Measurements from ENCODE around the gene SULT1B1.

The SULT1B1 gene

DNA sequence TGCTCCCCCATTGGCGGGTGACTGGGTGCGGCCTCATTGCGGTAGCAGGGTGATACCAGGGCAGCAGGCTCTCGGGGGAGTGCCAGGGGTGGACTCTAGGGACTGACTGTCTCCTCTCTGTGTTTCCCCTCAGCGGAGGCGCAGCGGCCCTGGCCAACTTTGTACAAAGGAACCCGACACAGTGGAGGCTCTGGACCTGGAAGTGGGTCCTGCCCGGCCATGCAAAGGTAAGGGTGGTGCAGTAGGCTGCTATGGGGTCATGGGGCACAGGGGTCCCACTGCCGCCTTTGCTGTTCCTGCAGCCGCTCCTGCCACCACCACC lies 16.3 kb downstream of the SULT1B1 start:
- H3K18ac ChIP-seq (ENCODE audit: low read length) = peak overlapping the region; percentile 71
- peak overlapping the region; percentile 23 for H3K4ac ChIP-seq (ENCODE audit: low read length)
- no peak overlapping the region for H4K8ac ChIP-seq (ENCODE audit: low read depth, low read length)
- no peak overlapping the region for H2AFZ ChIP-seq (ENCODE audit: low read length)
- no peak overlapping the region for H3K4me2 ChIP-seq (ENCODE audit: insufficient read depth, low read length, poor library complexity, severe bottlenecking)
- peak overlapping the region; percentile 47 for H3K23ac ChIP-seq (ENCODE audit: low read depth, low read length, poor library complexity)
- H2BK12ac ChIP-seq (ENCODE audit: low read length) = peak overlapping the region; percentile 73
- H3K4me1 ChIP-seq (ENCODE audit: control insufficient read depth in 2 of 2, insufficient read depth in 1 of 2, low read depth in 1 of 2, low read length in 2 of 2) = no peaks in the 10 kb centered on the region
- no peak for DNase-seq (ENCODE audit: low spot score)
- no peak overlapping the region for H3K27ac ChIP-seq (replicated peaks; ENCODE audit: low read length)
- no peaks in the 10 kb centered on the region for H3K36me3 ChIP-seq (replicated peaks in 1 of 2; ENCODE audit: control insufficient read depth in 2 of 2, insufficient read depth in 2 of 2, low read length in 2 of 2)
- H3K9me3 ChIP-seq (replicated peaks in 1 of 2; ENCODE audit: control insufficient read depth in 2 of 2, insufficient read depth in 1 of 2, low read depth in 1 of 2, low read length in 2 of 2) = no peaks in the 10 kb centered on the region
- no CpG with 5 or more reads among the region's 11 CpGs for WGBS, 2 donors (ENCODE audit: extremely low coverage in 2 of 2, insufficient read length in 2 of 2, insufficient replicate concordance in 1 of 2)
- H2BK15ac ChIP-seq (ENCODE audit: low read length) = no peak overlapping the region
- no peak overlapping the region for H2AK5ac ChIP-seq (ENCODE audit: low read depth, low read length)
- peak overlapping the region; percentile 10 for H3K14ac ChIP-seq (ENCODE audit: low read length)
- no peaks in the 10 kb centered on the region for H3K79me1 ChIP-seq (ENCODE audit: low read depth, low read length)
- no peak overlapping the region for H4K91ac ChIP-seq (ENCODE audit: low read depth, low read length, poor library complexity)
- H3K27me3 ChIP-seq (ENCODE audit: control insufficient read depth in 3 of 3, insufficient read depth in 3 of 3, low read depth in 1 of 3, low read length in 3 of 3) = no peaks in the 10 kb centered on the region
- H3K4me3 ChIP-seq (ENCODE audit: low read length in 2 of 2) = no peak overlapping the region
- peak overlapping the region; percentile 1 for H2BK5ac ChIP-seq (ENCODE audit: low read length)
- H2BK120ac ChIP-seq (ENCODE audit: low read depth, low read length) = no peak overlapping the region
- H3K9ac ChIP-seq (ENCODE audit: low read depth, low read length, poor library complexity) = no peak overlapping the region

DNA sequence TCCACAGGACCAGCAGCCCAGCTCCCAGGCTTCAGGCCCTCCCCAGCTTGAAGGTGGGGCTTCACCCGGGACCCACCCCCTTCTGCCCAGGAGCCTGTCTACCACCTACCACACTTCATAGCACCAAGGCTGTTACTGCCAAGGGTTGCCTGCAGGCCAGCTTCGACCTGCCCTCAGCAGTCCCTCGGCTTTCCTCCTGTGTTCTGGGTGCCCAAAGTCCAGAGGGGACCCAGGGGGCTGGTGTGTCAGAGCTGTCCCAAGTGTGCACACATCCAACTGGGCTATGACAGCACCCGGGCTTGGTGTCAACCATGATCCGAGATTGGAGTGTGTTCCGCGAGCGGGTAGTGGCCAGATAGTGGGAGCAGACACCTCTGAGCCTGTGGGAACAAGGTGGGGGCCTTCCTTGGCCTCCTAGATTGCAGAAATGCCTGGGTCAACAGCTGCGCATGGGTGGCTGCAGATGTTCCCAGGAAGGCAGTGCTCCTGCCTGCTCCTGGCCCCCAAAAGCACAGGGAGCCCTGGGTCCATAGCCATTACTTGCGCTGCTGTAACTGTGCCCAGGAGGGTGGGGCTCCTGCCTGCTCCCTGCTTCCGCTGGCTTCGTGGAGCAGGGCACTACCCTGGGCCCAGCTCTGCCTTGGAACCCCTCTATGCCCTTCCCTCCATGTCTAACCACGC lies 16.8 kb downstream of the SULT1B1 start:
- peak overlapping the region; percentile 23 for H3K4ac ChIP-seq (ENCODE audit: low read length)
- H3K9ac ChIP-seq (ENCODE audit: low read depth, low read length, poor library complexity) = no peak overlapping the region
- H3K79me1 ChIP-seq (ENCODE audit: low read depth, low read length) = no peaks in the 10 kb centered on the region
- peak overlapping the region; percentile 10 for H3K14ac ChIP-seq (ENCODE audit: low read length)
- no peak overlapping the region for H4K91ac ChIP-seq (ENCODE audit: low read depth, low read length, poor library complexity)
- H2BK120ac ChIP-seq (ENCODE audit: low read depth, low read length) = no peak overlapping the region
- no peaks in the 10 kb centered on the region for H3K27me3 ChIP-seq (ENCODE audit: control insufficient read depth in 3 of 3, insufficient read depth in 3 of 3, low read depth in 1 of 3, low read length in 3 of 3)
- peak overlapping the region; percentile 1 for H2BK5ac ChIP-seq (ENCODE audit: low read length)
- peak overlapping the region; percentile 47 for H3K23ac ChIP-seq (ENCODE audit: low read depth, low read length, poor library complexity)
- no peak overlapping the region for H2AK5ac ChIP-seq (ENCODE audit: low read depth, low read length)
- no peaks in the 10 kb centered on the region for H3K4me1 ChIP-seq (ENCODE audit: control insufficient read depth in 2 of 2, insufficient read depth in 1 of 2, low read depth in 1 of 2, low read length in 2 of 2)
- H2BK15ac ChIP-seq (ENCODE audit: low read length) = no peak overlapping the region
- peak overlapping the region; percentile 73 for H2BK12ac ChIP-seq (ENCODE audit: low read length)
- no peak overlapping the region for H4K8ac ChIP-seq (ENCODE audit: low read depth, low read length)
- H3K9me3 ChIP-seq (replicated peaks in 1 of 2; ENCODE audit: control insufficient read depth in 2 of 2, insufficient read depth in 1 of 2, low read depth in 1 of 2, low read length in 2 of 2) = no peaks in the 10 kb centered on the region
- H3K27ac ChIP-seq (replicated peaks; ENCODE audit: low read length) = no peak overlapping the region
- no peak for DNase-seq (ENCODE audit: low spot score)
- no peak overlapping the region for H2AFZ ChIP-seq (ENCODE audit: low read length)
- no CpG with 5 or more reads among the region's 13 CpGs for WGBS, 2 donors (ENCODE audit: extremely low coverage in 2 of 2, insufficient read length in 2 of 2, insufficient replicate concordance in 1 of 2)
- H3K4me3 ChIP-seq (ENCODE audit: low read length in 2 of 2) = no peak overlapping the region
- H3K18ac ChIP-seq (ENCODE audit: low read length) = peak overlapping the region; percentile 71
- no peaks in the 10 kb centered on the region for H3K36me3 ChIP-seq (replicated peaks in 1 of 2; ENCODE audit: control insufficient read depth in 2 of 2, insufficient read depth in 2 of 2, low read length in 2 of 2)
- H3K4me2 ChIP-seq (ENCODE audit: insufficient read depth, low read length, poor library complexity, severe bottlenecking) = no peak overlapping the region

DNA sequence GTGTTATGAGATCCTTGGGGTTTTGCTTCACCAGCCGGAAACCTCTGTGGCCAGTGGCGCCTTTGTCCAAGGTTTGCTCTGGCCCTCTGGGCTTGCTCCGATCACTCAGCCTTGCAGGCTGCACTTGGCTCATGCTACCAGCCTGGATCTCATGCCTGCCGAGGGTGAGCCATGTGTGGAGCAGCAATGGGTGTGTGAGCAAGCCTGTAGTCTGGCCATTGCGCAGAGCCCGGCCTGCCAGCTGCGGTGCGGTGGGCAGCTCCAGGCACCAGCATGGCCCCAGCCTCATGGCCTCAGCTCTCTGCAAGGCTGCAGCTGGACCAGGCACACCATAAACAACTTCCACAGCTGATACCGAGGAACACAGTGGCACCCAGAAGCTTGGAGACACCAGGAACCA lies 17.8 kb downstream of the SULT1B1 start:
- H3K9me3 ChIP-seq (replicated peaks in 1 of 2; ENCODE audit: control insufficient read depth in 2 of 2, insufficient read depth in 1 of 2, low read depth in 1 of 2, low read length in 2 of 2) = no peaks in the 10 kb centered on the region
- H2AFZ ChIP-seq (ENCODE audit: low read length) = no peak overlapping the region
- no peak overlapping the region for H4K91ac ChIP-seq (ENCODE audit: low read depth, low read length, poor library complexity)
- peak overlapping the region; percentile 76 for H3K4ac ChIP-seq (ENCODE audit: low read length)
- no peaks in the 10 kb centered on the region for H3K79me1 ChIP-seq (ENCODE audit: low read depth, low read length)
- H2AK5ac ChIP-seq (ENCODE audit: low read depth, low read length) = no peak overlapping the region
- H3K4me2 ChIP-seq (ENCODE audit: insufficient read depth, low read length, poor library complexity, severe bottlenecking) = no peak overlapping the region
- H3K27me3 ChIP-seq (ENCODE audit: control insufficient read depth in 3 of 3, insufficient read depth in 3 of 3, low read depth in 1 of 3, low read length in 3 of 3) = no peaks in the 10 kb centered on the region
- no peak overlapping the region for H3K4me3 ChIP-seq (ENCODE audit: low read length in 2 of 2)
- no peak overlapping the region for H2BK12ac ChIP-seq (ENCODE audit: low read length)
- no peak overlapping the region for H2BK5ac ChIP-seq (ENCODE audit: low read length)
- H3K14ac ChIP-seq (ENCODE audit: low read length) = peak overlapping the region; percentile 71
- no peak overlapping the region for H3K9ac ChIP-seq (ENCODE audit: low read depth, low read length, poor library complexity)
- peak overlapping the region; percentile 76 for H3K18ac ChIP-seq (ENCODE audit: low read length)
- no peak overlapping the region for H3K27ac ChIP-seq (replicated peaks; ENCODE audit: low read length)
- no peak overlapping the region for H4K8ac ChIP-seq (ENCODE audit: low read depth, low read length)
- no peaks in the 10 kb centered on the region for H3K36me3 ChIP-seq (replicated peaks in 1 of 2; ENCODE audit: control insufficient read depth in 2 of 2, insufficient read depth in 2 of 2, low read length in 2 of 2)
- H2BK15ac ChIP-seq (ENCODE audit: low read length) = no peak overlapping the region
- peak overlapping the region; percentile 80 for H3K23ac ChIP-seq (ENCODE audit: low read depth, low read length, poor library complexity)
- H3K4me1 ChIP-seq (ENCODE audit: control insufficient read depth in 2 of 2, insufficient read depth in 1 of 2, low read depth in 1 of 2, low read length in 2 of 2) = no peaks in the 10 kb centered on the region
- no CpG with 5 or more reads among the region's 9 CpGs for whole genome bisulfite sequencing, 2 donors (ENCODE audit: extremely low coverage in 2 of 2, insufficient read length in 2 of 2, insufficient replicate concordance in 1 of 2)
- H2BK120ac ChIP-seq (ENCODE audit: low read depth, low read length) = no peak overlapping the region
- DNase-seq (ENCODE audit: low spot score) = no peak

- no peaks in the 10 kb centered on the region for H3K9me3 ChIP-seq (replicated peaks in 1 of 2; ENCODE audit: control insufficient read depth in 2 of 2, insufficient read depth in 1 of 2, low read depth in 1 of 2, low read length in 2 of 2)
- H3K9ac ChIP-seq (ENCODE audit: low read depth, low read length, poor library complexity) = no peak overlapping the region
- no peak overlapping the region for H3K27ac ChIP-seq (replicated peaks; ENCODE audit: low read length)
- no peak overlapping the region for H4K8ac ChIP-seq (ENCODE audit: low read depth, low read length)
- no peaks in the 10 kb centered on the region for H3K79me1 ChIP-seq (ENCODE audit: low read depth, low read length)
- H3K27me3 ChIP-seq (ENCODE audit: control insufficient read depth in 3 of 3, insufficient read depth in 3 of 3, low read depth in 1 of 3, low read length in 3 of 3) = no peaks in the 10 kb centered on the region
- no peak overlapping the region for H3K4me3 ChIP-seq (ENCODE audit: low read length in 2 of 2)
- no peak overlapping the region for H2BK5ac ChIP-seq (ENCODE audit: low read length)
- H3K36me3 ChIP-seq (replicated peaks in 1 of 2; ENCODE audit: control insufficient read depth in 2 of 2, insufficient read depth in 2 of 2, low read length in 2 of 2) = no peaks in the 10 kb centered on the region
- H2BK12ac ChIP-seq (ENCODE audit: low read length) = no peak overlapping the region
- no peak overlapping the region for H4K91ac ChIP-seq (ENCODE audit: low read depth, low read length, poor library complexity)
- H3K23ac ChIP-seq (ENCODE audit: low read depth, low read length, poor library complexity) = no peak overlapping the region
- H3K14ac ChIP-seq (ENCODE audit: low read length) = no peak overlapping the region
- no peak overlapping the region for H2AK5ac ChIP-seq (ENCODE audit: low read depth, low read length)
- no peaks in the 10 kb centered on the region for H3K4me1 ChIP-seq (ENCODE audit: control insufficient read depth in 2 of 2, insufficient read depth in 1 of 2, low read depth in 1 of 2, low read length in 2 of 2)
- no peak for DNase-seq (ENCODE audit: low spot score)
- H2BK120ac ChIP-seq (ENCODE audit: low read depth, low read length) = no peak overlapping the region
- WGBS, 2 donors (ENCODE audit: extremely low coverage in 2 of 2, insufficient read length in 2 of 2, insufficient replicate concordance in 1 of 2) = no CpG with 5 or more reads among the region's 1 CpG
- no peak overlapping the region for H3K4ac ChIP-seq (ENCODE audit: low read length)
- no peak overlapping the region for H3K18ac ChIP-seq (ENCODE audit: low read length)
- no peak overlapping the region for H2BK15ac ChIP-seq (ENCODE audit: low read length)
- H2AFZ ChIP-seq (ENCODE audit: low read length) = no peak overlapping the region
- H3K4me2 ChIP-seq (ENCODE audit: insufficient read depth, low read length, poor library complexity, severe bottlenecking) = no peak overlapping the region
Observed at GRCh38 chr4:69738872-69739271, 21.5 kb downstream of the SULT1B1 start.
